ENCODE data around the gene SRCAP.

DNA sequence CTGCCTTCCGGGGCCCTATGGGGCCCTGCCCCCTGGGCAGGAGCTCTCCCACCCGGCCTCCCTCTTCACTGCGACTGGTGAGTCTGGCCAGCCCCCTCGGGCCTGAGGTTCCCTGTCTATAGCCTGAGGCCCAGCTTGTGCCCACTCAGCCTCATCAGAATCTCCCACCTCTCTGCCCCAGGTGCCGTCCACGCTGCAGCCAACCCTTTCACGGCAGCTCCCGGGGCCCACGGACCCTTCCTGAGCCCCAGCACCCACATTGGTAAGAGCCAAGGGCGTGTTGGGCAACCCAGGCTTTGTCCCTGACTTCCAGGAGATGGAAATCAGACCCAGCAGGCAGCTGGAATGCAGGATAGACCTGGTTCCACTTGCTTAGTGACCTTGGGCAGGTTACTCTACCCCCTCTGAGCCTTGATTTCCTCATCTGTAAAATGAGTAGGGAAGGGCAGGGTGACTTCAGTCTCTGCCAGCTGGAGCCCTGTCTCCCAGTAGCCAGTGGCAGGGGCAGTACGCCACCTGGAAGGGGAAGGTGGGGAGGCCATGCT is 31.5 kb upstream of the SRCAP start:
- TF ChIP-seq TARDBP (IDR thresholded peaks at IDR 0.05), result no peak
- no peak for TF ChIP-seq BHLHE40 (IDR thresholded peaks at IDR 0.05; ENCODE audit: borderline replicate concordance)
- no peak for TF ChIP-seq FOXA1 (IDR thresholded peaks at IDR 0.05)
- no peak for TF ChIP-seq SP1 (IDR thresholded peaks at IDR 0.05)
- TF ChIP-seq ARNT (IDR thresholded peaks at IDR 0.05), result no peak
